Measurements from ENCODE around the gene CLIC6.
A peak's percentile ranks its signal among the peaks of the same experiment; 100 is the strongest.

CLIC6 gene

DNA sequence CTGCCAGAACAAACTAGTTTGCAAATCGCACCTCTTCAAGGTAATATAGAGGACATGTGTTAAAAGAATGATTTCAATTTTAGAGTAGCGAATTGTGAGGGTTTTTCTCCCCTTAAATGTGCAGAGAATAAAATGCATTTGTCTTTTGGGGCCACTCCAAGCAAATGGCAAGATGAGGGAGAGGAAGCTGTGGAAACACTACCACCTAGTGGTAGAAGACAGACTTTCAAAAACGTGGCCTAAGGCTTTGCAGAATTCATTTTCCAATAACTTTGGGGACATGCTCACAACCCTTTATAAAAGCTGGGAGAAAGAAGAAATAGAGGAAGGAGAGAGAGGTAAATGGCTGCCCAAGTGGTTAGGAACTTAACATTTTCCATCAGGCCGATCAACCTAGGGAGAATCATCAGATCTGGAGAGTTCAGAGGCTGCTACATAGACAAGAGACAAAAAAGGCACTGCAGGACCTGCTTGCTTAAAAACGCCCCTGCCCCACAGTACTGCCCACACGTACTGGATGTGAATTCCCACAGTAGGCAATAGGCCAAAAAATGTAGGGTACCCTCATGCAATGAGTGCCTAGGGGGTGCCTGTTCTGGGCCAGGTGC, 38.2 kb upstream of the CLIC6 start:
- in situ Hi-C loops (cut with MboI; ENCODE audit: low pct_unique_long_range_greater_than_20kb, low sequenced_read_pairs, unreplicated experiment), result no loop called here
- TF ChIP-seq, protein P1, sequence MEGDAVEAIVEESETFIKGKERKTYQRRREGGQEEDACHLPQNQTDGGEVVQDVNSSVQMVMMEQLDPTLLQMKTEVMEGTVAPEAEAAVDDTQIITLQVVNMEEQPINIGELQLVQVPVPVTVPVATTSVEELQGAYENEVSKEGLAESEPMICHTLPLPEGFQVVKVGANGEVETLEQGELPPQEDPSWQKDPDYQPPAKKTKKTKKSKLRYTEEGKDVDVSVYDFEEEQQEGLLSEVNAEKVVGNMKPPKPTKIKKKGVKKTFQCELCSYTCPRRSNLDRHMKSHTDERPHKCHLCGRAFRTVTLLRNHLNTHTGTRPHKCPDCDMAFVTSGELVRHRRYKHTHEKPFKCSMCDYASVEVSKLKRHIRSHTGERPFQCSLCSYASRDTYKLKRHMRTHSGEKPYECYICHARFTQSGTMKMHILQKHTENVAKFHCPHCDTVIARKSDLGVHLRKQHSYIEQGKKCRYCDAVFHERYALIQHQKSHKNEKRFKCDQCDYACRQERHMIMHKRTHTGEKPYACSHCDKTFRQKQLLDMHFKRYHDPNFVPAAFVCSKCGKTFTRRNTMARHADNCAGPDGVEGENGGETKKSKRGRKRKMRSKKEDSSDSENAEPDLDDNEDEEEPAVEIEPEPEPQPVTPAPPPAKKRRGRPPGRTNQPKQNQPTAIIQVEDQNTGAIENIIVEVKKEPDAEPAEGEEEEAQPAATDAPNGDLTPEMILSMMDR (IDR thresholded peaks at IDR 0.05; ENCODE audit: extremely low read depth, insufficient read depth, missing control alignments), result peak; percentile 82

DNA sequence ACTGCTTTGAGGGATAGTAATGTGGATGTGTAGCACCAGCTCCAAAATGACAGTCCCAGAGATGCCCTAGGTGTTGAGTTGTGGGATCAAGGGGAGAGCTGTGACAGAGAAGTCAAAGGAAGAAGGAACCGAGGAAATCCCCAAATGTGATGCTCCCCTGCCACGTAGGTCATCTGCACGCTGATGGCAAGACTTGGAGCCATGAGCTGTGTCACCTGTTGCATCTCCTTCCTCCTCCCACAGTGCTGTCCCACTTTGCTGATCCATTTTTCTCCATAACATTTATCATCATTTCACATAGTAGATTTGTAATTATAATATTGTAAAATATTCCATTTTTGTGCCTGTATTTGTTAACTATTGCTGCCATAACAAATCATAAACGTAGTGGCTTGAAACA, 36.3 kb upstream of the CLIC6 start:
- in situ Hi-C loops (cut with MboI; ENCODE audit: low pct_unique_long_range_greater_than_20kb, low sequenced_read_pairs, unreplicated experiment), result no loop called here
- TF ChIP-seq, protein P1 (IDR thresholded peaks at IDR 0.05; ENCODE audit: extremely low read depth, insufficient read depth, missing control alignments), result no peak
- no peak for DNase-seq (ENCODE audit: low spot score)

More for the DNA sequence above, 38.2 kb upstream of the CLIC6 start:
- peak; percentile 56 for DNase-seq (ENCODE audit: low spot score)

DNA sequence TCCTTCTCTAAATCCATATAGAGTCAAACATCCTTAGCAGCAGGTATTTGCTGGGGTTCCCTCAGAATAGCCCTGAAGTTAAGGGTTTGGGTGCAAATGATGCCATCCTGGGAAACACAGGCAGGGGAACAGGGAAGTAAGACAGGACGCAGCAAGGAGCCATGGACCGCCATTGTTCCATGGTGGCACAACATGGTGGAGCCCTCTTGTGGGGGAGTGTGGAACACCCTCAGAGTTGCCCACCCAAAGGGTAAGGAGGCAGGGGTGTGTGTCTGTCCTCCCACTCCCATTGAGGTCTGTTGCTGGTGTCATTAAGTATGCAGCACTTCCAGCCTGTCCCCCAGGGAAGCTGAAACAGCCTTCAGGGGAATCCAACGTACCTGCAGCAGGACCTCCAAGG, 33.5 kb upstream of the CLIC6 start:
- in situ Hi-C loops (cut with MboI; ENCODE audit: low pct_unique_long_range_greater_than_20kb, low sequenced_read_pairs, unreplicated experiment), result no loop called here
- no peak for DNase-seq (ENCODE audit: low spot score)
- TF ChIP-seq, protein P1 (IDR thresholded peaks at IDR 0.05; ENCODE audit: extremely low read depth, insufficient read depth, missing control alignments), result peak; percentile 29

DNA sequence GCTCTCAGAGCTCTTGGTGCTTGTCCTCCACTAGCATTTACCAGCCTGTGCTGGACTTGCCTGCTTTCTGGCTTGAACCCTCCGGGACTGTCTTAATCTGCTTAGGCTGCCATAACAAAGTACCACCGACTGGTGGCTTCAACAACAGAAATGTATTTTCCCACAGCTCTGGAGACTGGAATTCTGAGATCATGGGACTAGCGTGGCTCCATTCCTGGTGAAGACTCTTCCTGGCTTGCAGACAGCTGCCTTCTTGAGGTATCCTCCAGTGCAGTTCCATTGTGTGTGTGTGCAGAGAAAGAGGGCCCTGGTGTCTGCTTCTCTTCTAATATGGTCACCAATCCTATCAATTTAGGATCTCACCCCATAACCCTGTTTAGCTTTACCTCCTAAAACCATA, 31.8 kb upstream of the CLIC6 start:
- TF ChIP-seq, protein P1 (IDR thresholded peaks at IDR 0.05; ENCODE audit: extremely low read depth, insufficient read depth, missing control alignments), result no peak
- in situ Hi-C loops (cut with MboI; ENCODE audit: low pct_unique_long_range_greater_than_20kb, low sequenced_read_pairs, unreplicated experiment), result no loop called here
- no peak for DNase-seq (ENCODE audit: low spot score)

DNA sequence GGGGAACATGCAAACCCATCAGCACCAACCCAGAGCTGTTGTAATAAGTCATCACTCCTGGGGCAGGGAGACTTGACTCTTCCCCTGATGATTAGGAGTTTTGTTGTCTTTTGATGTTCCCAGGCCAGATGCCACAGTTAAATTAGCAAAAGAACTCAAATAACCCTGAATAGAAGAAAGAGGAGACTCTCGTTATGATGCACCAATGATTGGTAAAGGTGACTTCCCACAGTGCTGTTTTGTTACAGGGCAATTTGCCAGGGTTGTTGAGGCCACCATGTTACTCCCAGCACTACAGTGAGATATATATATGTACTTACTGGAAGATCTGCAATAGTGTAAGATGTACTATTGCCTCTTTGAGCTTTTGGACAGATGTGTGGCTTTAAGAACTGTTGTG, 29.5 kb upstream of the CLIC6 start:
- TF ChIP-seq, protein P1 (IDR thresholded peaks at IDR 0.05; ENCODE audit: extremely low read depth, insufficient read depth, missing control alignments), result no peak
- in situ Hi-C loops (cut with MboI; ENCODE audit: low pct_unique_long_range_greater_than_20kb, low sequenced_read_pairs, unreplicated experiment), result no loop called here
- DNase-seq (ENCODE audit: low spot score), result no peak

DNA sequence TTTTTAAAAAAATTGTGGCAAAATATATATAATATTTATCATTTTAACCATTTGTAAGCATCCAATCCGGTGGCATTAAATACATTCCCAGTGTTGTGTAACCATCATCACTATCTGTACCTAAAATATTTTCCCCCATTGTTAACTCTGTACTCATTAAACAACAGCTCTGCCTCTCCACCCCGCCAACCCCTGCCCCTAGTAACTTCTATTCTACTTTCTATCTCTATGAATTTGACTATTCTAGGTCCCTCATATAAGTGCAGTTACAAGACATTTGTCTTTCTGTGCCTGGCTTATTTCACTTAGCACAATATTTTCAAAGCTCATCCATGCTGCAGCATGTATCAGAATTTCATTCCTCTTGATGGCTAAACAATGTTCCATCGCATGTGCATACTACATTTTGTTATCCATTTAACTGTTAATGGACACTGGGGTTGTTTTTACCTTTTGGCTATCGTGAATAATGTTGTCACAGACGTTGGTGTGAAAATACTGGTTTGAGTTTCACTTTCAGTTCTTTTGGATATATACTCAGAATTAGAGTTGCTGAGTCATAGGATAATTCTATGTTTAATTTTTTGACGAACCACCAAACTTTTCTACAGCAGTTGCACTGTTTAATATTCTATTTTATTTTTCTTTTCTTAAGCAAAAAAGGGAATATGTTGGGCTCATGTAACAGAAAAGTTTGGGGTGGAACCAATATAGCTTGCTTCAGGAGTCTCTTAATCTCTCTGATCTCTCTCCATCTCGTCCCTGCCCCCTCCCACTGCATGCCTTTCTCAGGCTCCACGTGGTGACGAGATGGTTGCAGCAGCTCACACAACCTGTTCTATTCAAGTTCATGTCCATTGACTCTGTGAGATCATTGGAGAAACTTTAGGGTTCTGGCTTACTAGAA, 28.7 kb upstream of the CLIC6 start:
- peak; percentile 40 for DNase-seq (ENCODE audit: low spot score)
- TF ChIP-seq, protein P1 (IDR thresholded peaks at IDR 0.05; ENCODE audit: extremely low read depth, insufficient read depth, missing control alignments), result no peak
- in situ Hi-C loops (cut with MboI; ENCODE audit: low pct_unique_long_range_greater_than_20kb, low sequenced_read_pairs, unreplicated experiment), result no loop called here
